Lung (tissue), 12 donors: ENCODE data around the gene RIC1. TPM values are rescaled to one million over a fixed set of nuclear protein-coding genes. Genes with fewer than 3 reads are reported as not detected.

Experiments used
- ATAC-seq: fragments of 200-7000 bp; cut with Tn5 transposase; one replicate; pipeline ENCODE4 v1.9.1; 2020; ENCODE audit warnings: moderate number of reproducible peaks; ENCODE audit not compliant: insufficient read depth, low FRiP score
- DNase-seq, 3 donors: peaks; one replicate each; pipeline ENCODE4 v3.0.0-alpha.2; 2013 to 2017
- H3K27ac ChIP-seq, 2 donors: one replicate each; pipeline ENCODE4 v1.5.1; 2013; ENCODE audit warnings: mild to moderate bottlenecking in 2 of 2, moderate library complexity in 2 of 2, control low read depth in 1 of 2, inconsistent platforms in 1 of 2, low read depth in 1 of 2, low read length in 1 of 2
- H3K27me3 ChIP-seq, 3 donors: one replicate each; pipeline ENCODE4 v1.5.1; 2013; ENCODE audit warnings: low read length in 2 of 3; ENCODE audit not compliant: control insufficient read depth in 3 of 3, insufficient read depth in 3 of 3
- H3K36me3 ChIP-seq, 4 donors: one replicate each; pipeline ENCODE4 v1.5.1; 2013; ENCODE audit warnings: low read length in 4 of 4, mild to moderate bottlenecking in 1 of 4, moderate library complexity in 1 of 4; ENCODE audit not compliant: control insufficient read depth in 4 of 4, insufficient read depth in 4 of 4
- H3K4me1 ChIP-seq, 5 donors: one replicate each; pipeline ENCODE4 v1.5.1; 2013; ENCODE audit warnings: low read length in 5 of 5, mild to moderate bottlenecking in 2 of 5, moderate library complexity in 1 of 5; ENCODE audit not compliant: control insufficient read depth in 5 of 5, insufficient read depth in 5 of 5
- H3K4me3 ChIP-seq: one replicate; pipeline ENCODE4 v1.5.1; 2013; ENCODE audit warnings: mild to moderate bottlenecking, control low read depth, moderate library complexity
- H3K9ac ChIP-seq, 2 donors: one replicate each; pipeline ENCODE4 v1.5.1; 2013; ENCODE audit warnings: low read length in 2 of 2, control low read depth in 1 of 2; ENCODE audit not compliant: insufficient read depth in 1 of 2
- H3K9me3 ChIP-seq, 4 donors: one replicate each; pipeline ENCODE4 v1.5.1; 2013; ENCODE audit warnings: low read length in 3 of 4, mild to moderate bottlenecking in 1 of 4, moderate library complexity in 1 of 4; ENCODE audit not compliant: control insufficient read depth in 4 of 4, insufficient read depth in 3 of 4
- WGBS, 2 donors: extraction: QIAGEN DNeasy Blood & Tissue Kit; methylation state at CpG; one replicate each; pipeline ENCODE4 v1.1.7; 2013; 5-methylcytosine and 5-hydroxymethylcytosine counted together
- polyA plus RNA-seq, 2 donors: library from polyadenylated mRNA; stranded (reverse); fragments of 200-250 nt; gene quantifications; one replicate each; pipeline ENCODE4 v1.2.1, GENCODE V29; 2013
- total RNA-seq, 2 donors: library from RNA; depleted of rRNA in 1 of 2; stranded (reverse); fragments of >200 nt in 1 of 2; gene quantifications; one replicate each; pipeline ENCODE4 v1.2.1, GENCODE V29; 2014 to 2021
- TF ChIP-seq, protein P1 (sequence below): IDR thresholded peaks from 2 replicates; pipeline ENCODE4 v1.5.1; 2012; ENCODE audit warnings: mild to moderate bottlenecking; ENCODE audit errors: control extremely low read depth, extremely low read depth
- donor health status: control.
- donor health status: control.
- donor health status: Bipolar disorder and iron deficiency.
- donor health status: healthy.
- donor health status: DM: yes; HTN: yes; CAD: no.

RIC1 gene
- total and polyA plus RNA-seq, 4 donors = 3.5 to 46.0 (median 14.4) TPM

DNA sequence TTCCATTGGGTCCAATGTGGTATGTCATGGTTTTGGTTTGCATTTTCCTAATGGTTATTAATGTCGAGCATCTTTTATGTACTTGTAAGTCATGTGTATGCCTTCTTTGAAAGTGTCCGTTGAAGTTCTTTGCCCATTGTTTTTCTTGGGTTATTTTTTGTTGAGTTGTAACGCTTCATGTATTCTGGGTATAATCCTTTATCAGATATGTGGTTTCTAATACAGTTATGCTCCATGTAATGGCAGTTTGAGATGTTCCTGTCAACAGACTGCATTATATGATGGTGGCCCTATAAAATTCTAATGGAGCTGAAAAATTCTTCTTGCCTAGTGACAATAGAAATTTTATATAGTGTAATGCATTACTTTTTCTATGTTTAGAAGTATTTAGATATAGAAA, 17.2 kb downstream of the RIC1 start:
- no peak for ATAC-seq
- TF ChIP-seq, protein P1, sequence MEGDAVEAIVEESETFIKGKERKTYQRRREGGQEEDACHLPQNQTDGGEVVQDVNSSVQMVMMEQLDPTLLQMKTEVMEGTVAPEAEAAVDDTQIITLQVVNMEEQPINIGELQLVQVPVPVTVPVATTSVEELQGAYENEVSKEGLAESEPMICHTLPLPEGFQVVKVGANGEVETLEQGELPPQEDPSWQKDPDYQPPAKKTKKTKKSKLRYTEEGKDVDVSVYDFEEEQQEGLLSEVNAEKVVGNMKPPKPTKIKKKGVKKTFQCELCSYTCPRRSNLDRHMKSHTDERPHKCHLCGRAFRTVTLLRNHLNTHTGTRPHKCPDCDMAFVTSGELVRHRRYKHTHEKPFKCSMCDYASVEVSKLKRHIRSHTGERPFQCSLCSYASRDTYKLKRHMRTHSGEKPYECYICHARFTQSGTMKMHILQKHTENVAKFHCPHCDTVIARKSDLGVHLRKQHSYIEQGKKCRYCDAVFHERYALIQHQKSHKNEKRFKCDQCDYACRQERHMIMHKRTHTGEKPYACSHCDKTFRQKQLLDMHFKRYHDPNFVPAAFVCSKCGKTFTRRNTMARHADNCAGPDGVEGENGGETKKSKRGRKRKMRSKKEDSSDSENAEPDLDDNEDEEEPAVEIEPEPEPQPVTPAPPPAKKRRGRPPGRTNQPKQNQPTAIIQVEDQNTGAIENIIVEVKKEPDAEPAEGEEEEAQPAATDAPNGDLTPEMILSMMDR = no peak

DNA sequence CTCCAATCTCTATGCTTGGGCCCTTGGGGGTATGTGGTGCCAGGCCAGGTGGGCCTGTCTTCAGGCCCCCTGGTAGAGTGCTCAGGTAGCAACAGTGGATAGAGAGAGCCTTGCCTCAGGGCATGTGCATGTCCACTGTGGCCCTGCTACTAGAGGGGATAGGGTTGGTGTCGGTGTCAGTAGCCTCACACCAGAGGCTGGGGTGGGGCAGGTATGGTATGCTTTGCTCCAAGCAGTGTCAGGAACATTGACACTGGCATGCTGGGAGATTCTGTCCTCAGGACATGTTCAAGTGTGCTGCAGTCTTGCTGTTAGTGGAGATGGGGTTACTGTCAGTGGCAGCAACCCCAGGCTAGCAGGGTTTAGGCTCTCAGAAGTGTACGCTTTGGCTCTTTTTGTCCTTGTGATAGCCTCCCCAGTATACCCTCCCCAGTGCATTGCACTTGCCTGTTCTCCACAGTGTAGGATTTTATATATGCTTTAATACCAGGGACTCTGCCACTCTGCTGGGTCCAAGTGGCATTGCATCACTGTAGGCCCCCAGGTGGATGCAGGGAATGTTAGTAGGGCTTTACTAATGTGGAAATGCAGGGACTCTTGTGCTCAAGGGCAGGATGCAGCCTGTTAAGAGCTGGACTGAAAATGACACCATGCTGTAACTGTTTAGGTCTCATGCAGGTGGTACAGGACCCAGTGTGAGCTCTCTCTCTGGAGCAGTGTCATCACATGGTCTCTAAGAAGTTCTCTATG, 21.6 kb downstream of the RIC1 start:
- Histone ChIP-seq H3K9ac (no peak overlapping the region), H3K27me3 (no peaks in the 10 kb centered on the region), H3K4me3 (no peak overlapping the region), H3K27ac (no peak overlapping the region), H3K4me1 (peaks cover 0 to 5% (median 0%) of the 10 kb centered on the region in 5 donors), H3K9me3 (peaks cover 0 to 20% (median 7%) of the 10 kb centered on the region in 4 donors), H3K36me3 (peaks cover 0 to 4% (median 0%) of the 10 kb centered on the region in 4 donors)
- no peak for ATAC-seq
- TF ChIP-seq, protein P1 = no peak
- 93 to 99% methylated on average over 2 of the region's 2 CpGs for WGBS, 2 donors
- no peak for DNase-seq

More for the DNA sequence above, 17.2 kb downstream of the RIC1 start:
- Histone ChIP-seq H3K4me3 (no peak overlapping the region), H3K36me3 (no peaks in the 10 kb centered on the region), H3K9ac (no peak overlapping the region), H3K4me1 (peaks cover 0 to 5% (median 0%) of the 10 kb centered on the region in 5 donors), H3K27ac (no peak overlapping the region), H3K9me3 (peaks cover 0 to 12% (median under 1%) of the 10 kb centered on the region in 4 donors), H3K27me3 (no peaks in the 10 kb centered on the region)
- no peak for DNase-seq
- 94 to 95% methylated on average over 3 of the region's 3 CpGs for WGBS, 2 donors

DNA sequence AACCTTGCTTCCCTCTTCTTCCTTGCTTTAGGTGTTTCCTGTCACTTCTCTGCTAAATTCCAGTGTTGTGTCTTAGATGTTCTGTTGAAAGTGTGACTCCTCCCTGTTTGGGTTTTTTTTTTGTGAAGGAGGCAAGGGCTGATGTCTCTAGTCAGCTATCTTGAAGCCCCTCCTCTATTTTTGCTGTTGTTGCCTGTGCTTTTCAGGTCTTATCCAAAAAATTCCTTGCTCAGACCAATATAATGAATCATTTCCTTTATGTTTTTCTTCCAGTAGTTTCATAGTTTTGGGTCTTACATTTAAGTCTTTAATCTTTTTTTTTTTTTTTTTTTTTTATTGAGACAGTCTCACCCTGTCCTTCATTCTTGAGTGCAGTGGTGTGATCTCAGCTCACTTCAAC, 22.3 kb downstream of the RIC1 start:
- Histone ChIP-seq H3K27me3 (no peaks in the 10 kb centered on the region), H3K9ac (no peak overlapping the region), H3K4me3 (no peak overlapping the region), H3K36me3 (peaks cover 0 to 4% (median 0%) of the 10 kb centered on the region in 4 donors), H3K9me3 (peaks cover 0 to 20% (median 7%) of the 10 kb centered on the region in 4 donors), H3K4me1 (peaks cover 0 to 5% (median 0%) of the 10 kb centered on the region in 5 donors), H3K27ac (no peak overlapping the region)
- DNase-seq (no peak), ATAC-seq (no peak)
- TF ChIP-seq, protein P1 = no peak
